AG04450 (cell line): ENCODE results near the gene PRKD2. TPM values are rescaled to one million over a fixed set of nuclear protein-coding genes. Genes with fewer than 3 reads are reported as not detected.

Source experiments
- CTCF ChIA-PET: fragments of 300-600, 350-600 bp; formaldehyde crosslinking; extraction: SDS; loops from one replicate; lab custom pipeline; 2022; ENCODE audit warnings: antibody characterized with exemption, inconsistent platforms; lab: Charles Lee
- POLR2A ChIA-PET: fragments of 350-600 bp; formaldehyde crosslinking; extraction: SDS; loops from one replicate; lab custom pipeline; 2021; ENCODE audit warnings: antibody characterized with exemption, inconsistent platforms; lab: Yijun Ruan, JAX
- DNase-seq: peaks from one replicate; pipeline ENCODE4 v3.0.0-alpha.2; 2011; ENCODE audit warnings: low read depth, low spot score
- H3K27ac ChIP-seq: one replicate; pipeline ENCODE4 v1.5.1; 2012; ENCODE audit warnings: low read depth, low read length, control low read depth
- H3K27me3 ChIP-seq: one replicate; pipeline ENCODE4 v1.6.0; 2012; ENCODE audit warnings: low read length; ENCODE audit not compliant: control insufficient read depth, insufficient read depth
- H3K4me3 ChIP-seq: 2 replicates; pipeline ENCODE4 v1.5.1; 2011; ENCODE audit warnings: mild to moderate bottlenecking, low read depth, low read length, control low read depth
- H3K9me3 ChIP-seq: 2 replicates; pipeline ENCODE4 v1.5.1; 2012; ENCODE audit warnings: low read length; ENCODE audit not compliant: control insufficient read depth, insufficient read depth
- CTCF ChIP-seq: IDR thresholded peaks from 2 replicates; pipeline ENCODE4 v1.5.1; 2011; ENCODE audit warnings: low read depth, low read length, control low read depth, inconsistent platforms
- polyA plus RNA-seq: library from polyadenylated mRNA; depleted of rRNA; stranded (reverse); fragments of >200 nt; gene quantifications from 2 replicates; pipeline ENCODE4 v1.2.3, GENCODE V29; 2011

The PRKD2 gene
- polyA plus RNA-seq, 1 experiment, result 6.7 TPM

GRCh38 chr19:46648060-46648960 lies 68.6 kb downstream of the PRKD2 start:
- Histone ChIP-seq H3K4me3 (no peak overlapping the region), H3K27ac (no peak overlapping the region), H3K9me3 (peaks cover 17% of the 10 kb centered on the region), H3K27me3 (peaks cover 3% of the 10 kb centered on the region)
- TF ChIP-seq CTCF, result no peak
- POLR2A ChIA-PET, result no interaction called here
- no peak for DNase-seq
- CTCF ChIA-PET, result interaction anchor here (0.6 kb wide), 1 partner anchor 112 kb away, joined by 3 read pairs; no protein-coding TSS in a partner anchor

GRCh38 chr19:46646402-46646801 lies 70.5 kb downstream of the PRKD2 start:
- ChIA-PET CTCF (interaction anchor here (0.6 kb wide), 1 partner anchor 104 kb away, joined by 3 read pairs; no protein-coding TSS in a partner anchor), POLR2A (no interaction called here)
- no peak for TF ChIP-seq CTCF
- H3K27me3 ChIP-seq, result peaks cover 3% of the 10 kb centered on the region
- H3K9me3 ChIP-seq, result peaks cover 17% of the 10 kb centered on the region
- H3K27ac ChIP-seq, result no peak overlapping the region
- DNase-seq, result no peak
- H3K4me3 ChIP-seq, result no peak overlapping the region

GRCh38 chr19:46644720-46645119 lies 72.2 kb downstream of the PRKD2 start:
- ChIA-PET POLR2A (no interaction called here), CTCF (no interaction called here)
- Histone ChIP-seq H3K4me3 (no peak overlapping the region), H3K9me3 (peaks cover 17% of the 10 kb centered on the region), H3K27me3 (peaks cover 3% of the 10 kb centered on the region), H3K27ac (no peak overlapping the region)
- TF ChIP-seq CTCF, result no peak
- no peak for DNase-seq

- H3K4me3 ChIP-seq, result no peak overlapping the region
- no peak for DNase-seq
- POLR2A ChIA-PET, result interaction anchor here (1.9 kb wide), 1 partner anchor 16 kb away, joined by 4 read pairs; no protein-coding TSS in a partner anchor
- H3K27ac ChIP-seq, result no peak overlapping the region
- no peaks in the 10 kb centered on the region for H3K9me3 ChIP-seq
- TF ChIP-seq CTCF, result no peak
- CTCF ChIA-PET, result interaction anchor here (1.0 to 1.2 kb wide), 2 partner anchors 23 to 24 kb away, joined by 3 read pairs; no protein-coding TSS in a partner anchor
- H3K27me3 ChIP-seq, result peaks cover 2% of the 10 kb centered on the region
Measured at GRCh38 chr19:46640656-46641055, 76.3 kb downstream of the PRKD2 start.
